CD4-positive, alpha-beta T cell treated with Interleukin-6 at 100 ng/mL for 8 hours (primary cell): Measurements from ENCODE around the gene LGALS7B.
"Not testable (repeated sequence)": the region's sequence is repeated elsewhere in the genome, so short reads cannot be mapped to it uniquely, and the experiment has no call there.

Source experiments
- DNase-seq: peaks from one replicate; pipeline ENCODE4 v3.0.0-alpha.2; 2020; ENCODE audit warnings: mixed read lengths, low spot score

The LGALS7B gene

DNA sequence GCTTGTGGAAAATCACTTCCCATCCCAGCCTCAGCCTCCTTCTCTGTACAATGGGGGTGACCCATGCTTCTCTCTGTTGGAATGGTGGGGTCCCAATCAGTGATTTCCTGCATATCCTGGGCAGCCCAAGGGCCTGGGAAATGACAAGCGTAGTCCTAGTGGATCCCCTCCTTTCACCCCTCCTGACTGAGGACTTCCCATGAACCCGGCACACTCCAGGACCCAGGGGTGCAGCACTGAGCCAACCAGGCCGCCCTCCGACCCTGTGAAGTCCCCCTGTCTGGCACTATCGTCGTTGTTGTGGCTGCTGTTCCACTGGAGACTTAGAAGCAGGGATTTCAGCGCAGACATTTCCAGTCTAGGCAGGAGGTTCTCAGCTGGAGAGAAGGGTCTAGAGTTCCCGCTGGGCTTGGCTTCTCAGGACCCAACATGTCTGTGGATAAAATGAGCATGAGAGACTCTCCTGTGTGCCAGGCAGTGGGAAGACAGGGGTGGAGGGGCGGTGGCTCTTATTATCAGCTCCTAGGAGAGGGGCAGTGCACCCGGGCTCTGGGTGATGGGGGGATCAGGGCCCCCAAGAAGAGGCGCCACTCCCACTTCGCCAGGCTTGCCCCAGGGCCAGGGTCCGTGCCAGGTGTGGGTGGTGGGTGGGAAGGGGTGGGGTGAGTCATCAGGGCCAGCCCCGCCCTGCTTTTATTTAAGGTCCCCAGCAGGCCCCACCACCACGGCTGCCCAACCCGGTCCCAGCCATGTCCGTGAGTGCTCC is at the start of gene LGALS7B:
Gene LGALS7B, plus strand, starts transcription at position 723 of the 766 bp plus-strand sequence. Its CDS starts 27 bp downstream, at position 750.
- no peak for DNase-seq

DNA sequence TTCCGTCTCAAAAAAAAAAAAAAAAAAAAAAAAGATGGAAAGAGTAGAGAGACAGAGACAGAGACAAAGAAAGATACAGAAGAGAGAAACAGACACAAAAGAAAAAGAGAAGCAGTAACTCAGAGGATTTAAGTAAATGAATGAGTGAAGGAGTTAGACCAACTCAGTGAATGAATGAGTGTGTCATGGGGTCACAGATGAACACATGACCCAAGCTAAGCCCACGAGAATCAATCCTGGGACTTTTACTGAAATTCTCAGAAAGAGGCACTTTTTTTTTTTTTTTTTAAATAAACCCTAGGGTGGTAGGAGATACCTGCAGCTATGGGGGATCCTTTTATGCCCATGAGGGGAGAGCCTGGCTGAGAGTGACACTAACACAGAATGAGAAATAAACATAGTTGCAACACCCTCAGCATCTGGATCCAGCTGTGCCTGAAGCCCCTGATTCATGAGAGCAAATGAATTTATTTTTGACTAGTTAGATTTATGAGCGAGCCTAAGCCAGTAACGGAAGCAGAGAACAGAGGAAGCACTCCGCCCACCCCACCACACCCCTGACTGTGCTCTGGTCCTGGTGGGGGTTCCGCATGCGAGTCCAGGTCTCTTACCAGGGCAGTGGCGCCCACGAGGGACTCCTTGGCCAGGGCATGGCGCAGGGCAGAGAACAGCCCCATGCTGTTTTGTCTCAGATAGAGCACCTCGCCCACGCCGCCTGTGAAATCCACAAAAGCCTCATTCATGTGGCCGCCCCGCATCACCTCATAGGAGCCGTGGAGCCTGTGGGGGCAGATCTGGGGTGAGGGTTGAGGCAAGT is 49.4 kb upstream of the LGALS7B start:
- DNase-seq = no peak

- DNase-seq = no peak
These were observed 48.8 kb upstream of the LGALS7B start for GRCh38 chr19:38740257-38740592.

DNA sequence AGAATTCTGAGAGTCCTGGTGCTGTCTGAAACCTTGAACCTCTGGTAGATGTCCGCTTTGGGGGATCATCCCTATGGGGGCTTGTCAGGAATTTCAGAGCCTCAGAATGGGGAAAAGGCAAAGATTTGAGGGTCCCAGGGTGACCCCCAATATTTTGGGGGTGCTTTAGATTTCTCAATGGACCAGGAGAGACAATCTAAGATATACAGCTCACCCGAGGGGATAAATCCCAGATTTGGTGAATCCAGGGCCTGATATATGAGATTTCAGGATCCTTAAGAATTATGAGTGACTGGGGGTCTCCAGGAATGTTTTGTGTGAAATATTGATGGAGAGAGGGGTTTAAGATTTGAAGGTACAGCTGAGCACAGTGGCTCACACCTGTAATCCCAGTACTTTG is 48.1 kb upstream of the LGALS7B start:
- DNase-seq = no peak

DNA sequence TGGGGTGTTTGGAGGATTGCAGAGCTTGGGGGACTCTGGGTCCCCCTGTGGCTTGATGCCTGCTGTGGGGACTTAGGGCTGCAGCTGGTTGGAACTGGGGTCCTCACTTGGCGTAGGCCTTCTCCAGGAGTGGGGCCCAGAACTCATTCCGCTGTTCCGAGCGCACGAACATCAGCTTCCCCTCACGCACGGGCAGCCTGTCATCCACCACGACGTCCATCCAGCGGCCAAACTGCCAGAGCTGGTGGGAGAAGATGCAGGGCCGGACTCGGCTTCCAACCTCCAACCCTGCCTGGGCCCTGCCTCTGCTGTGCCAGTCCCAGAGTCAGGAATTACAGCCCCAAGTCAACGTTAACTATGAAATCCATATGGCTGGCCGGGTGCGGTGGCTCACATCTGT is 47.3 kb upstream of the LGALS7B start:
- DNase-seq = no peak

- DNase-seq = no peak
These were observed 46.7 kb upstream of the LGALS7B start for GRCh38 chr19:38742296-38742695.

DNA sequence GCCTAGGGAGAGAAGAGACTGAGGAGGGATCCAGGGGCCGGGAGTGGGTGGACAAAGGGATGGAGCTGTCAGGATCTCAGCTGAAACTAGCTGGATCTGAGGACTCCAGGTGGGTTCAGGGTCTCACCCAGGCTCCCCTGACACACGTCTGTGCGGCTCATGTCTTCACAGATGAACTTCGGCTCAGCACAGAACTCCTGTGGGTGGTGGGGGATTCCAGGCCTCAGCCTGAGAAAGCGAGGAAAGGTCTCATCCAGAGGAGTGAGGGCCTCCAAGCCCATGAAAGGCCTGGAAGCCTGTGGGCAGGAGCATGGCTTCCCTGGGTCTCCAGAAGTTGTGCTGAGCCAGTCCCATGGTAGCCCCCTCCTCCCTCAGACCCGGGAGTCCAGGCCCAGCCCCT is 46.1 kb upstream of the LGALS7B start:
- DNase-seq = no peak

GRCh38 chr19:38743394-38744297 is 45.4 kb upstream of the LGALS7B start:
- DNase-seq = no peak

GRCh38 chr19:38744298-38744681 is 44.7 kb upstream of the LGALS7B start, which contains the start of gene CAPN12:
Gene CAPN12 (minus strand): TSS chr19:38744474. CDS start chr19:38744165, 309 bp downstream.
- DNase-seq = no peak

- DNase-seq = no peak
These were observed 44.1 kb upstream of the LGALS7B start for GRCh38 chr19:38744874-38745273.

- DNase-seq = no peak
These were observed 43.7 kb upstream of the LGALS7B start for GRCh38 chr19:38745316-38745715.

GRCh38 chr19:38753783-38754182 is 35.2 kb upstream of the LGALS7B start:
- DNase-seq = not testable (repeated sequence)

DNA sequence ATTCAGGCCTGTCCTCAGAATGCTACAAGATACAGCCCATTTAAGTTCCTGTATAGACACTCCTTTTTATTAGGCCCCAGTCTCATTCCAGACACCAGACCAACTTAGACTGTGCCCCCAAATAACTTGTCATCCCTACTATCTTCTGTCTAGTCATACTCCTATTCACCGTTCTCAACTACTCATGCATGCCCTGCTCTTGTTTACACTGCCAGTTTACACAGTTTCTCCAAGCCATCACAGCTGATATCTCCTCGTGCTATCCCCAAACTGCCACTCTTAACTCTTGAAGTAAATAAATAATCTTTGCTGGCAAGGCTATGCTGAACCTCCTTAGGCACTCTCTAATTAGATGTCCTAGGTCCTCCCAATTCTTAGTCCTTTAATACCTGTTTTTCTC is 34.8 kb upstream of the LGALS7B start:
- DNase-seq = not testable (repeated sequence)

DNA sequence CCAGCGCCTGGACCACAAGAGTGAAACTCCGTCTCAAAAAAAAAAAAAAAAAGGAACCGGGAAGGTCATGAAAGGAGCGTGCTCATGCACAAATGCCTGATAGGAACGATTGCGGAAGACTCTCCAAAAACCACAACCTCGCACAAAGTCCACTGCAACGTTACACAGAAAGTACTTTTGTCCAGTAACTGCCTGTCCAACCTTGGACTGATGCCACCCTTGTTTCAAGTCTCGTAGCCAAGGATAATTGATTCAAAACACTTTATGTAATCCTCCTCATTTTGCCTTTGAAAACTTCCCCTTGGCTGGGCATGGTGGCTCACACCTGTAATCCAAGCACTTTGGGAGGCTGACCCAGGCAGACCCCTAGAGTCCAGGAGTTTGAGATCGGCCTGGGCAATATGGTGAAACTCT is 29.4 kb upstream of the LGALS7B start:
- no peak for DNase-seq

- not testable (repeated sequence) for DNase-seq
These were observed 28.0 kb upstream of the LGALS7B start for GRCh38 chr19:38760805-38761517.

DNA sequence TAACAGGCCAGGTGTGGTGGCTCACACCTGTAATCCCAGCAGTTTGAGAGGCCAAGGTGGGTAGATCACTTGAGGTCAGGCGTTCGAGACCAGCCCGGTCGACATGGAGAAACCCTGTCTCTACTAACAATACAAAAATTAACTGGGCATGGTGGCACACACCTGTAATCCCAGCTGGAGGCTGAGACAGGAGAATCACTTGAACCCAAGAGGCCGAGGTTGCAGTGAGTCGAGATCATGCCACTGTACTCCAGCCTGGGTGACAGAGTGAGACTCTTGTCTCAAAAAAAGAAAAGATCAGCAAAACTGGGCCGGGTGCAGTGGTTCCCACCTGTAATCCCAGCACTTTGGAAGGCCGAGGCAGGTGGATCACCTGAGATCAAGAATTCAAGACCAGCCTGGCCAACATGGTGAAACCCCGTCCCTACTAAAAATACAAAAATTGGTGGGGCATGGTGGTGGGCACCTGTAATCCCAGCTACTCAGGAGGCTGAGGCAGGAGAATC is 27.1 kb upstream of the LGALS7B start:
- DNase-seq = not testable (repeated sequence)

- DNase-seq = no peak
These were observed 25.2 kb upstream of the LGALS7B start for GRCh38 chr19:38763795-38764220.

DNA sequence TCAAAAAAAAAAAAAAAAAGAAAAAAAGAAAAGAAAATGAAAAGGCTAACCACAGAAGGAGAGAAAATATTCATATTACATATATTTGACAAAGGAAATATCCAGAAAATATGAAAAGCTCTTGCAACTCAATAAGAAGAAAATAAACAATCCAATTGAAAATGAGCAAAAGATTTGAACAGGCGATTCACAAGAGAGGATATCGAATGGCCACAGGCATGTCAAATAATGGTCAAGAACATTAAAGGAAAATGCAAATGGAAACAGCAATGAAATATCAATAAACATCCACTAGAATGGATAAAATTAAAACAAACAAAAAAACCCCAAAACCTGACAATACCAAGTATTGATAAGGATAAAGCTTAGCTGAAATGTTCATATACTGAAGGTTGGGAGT is 23.8 kb upstream of the LGALS7B start:
- no peak for DNase-seq

GRCh38 chr19:38766276-38767047 is 22.5 kb upstream of the LGALS7B start:
- no peak for DNase-seq

- DNase-seq = peak; percentile 88
These were observed 19.3 kb upstream of the LGALS7B start for GRCh38 chr19:38769635-38770211.
